ENCODE data around the gene SUMO3.

Gene SUMO3

GRCh38 chr21:44853601-44854390 lies 35.9 kb upstream of the SUMO3 start:
- no peak for DNase-seq (ENCODE audit: low spot score)
- TF ChIP-seq CTCF (IDR thresholded peaks at IDR 0.05; ENCODE audit: borderline replicate concordance, control extremely low read depth, extremely low read depth, insufficient read depth, missing control alignments) = no peak
- in situ Hi-C loops (cut with MboI; ENCODE audit: low sequenced_read_pairs, unreplicated experiment) = no loop called here

GRCh38 chr21:44850905-44851657 lies 33.2 kb upstream of the SUMO3 start:
- no peak for DNase-seq (ENCODE audit: low spot score)
- TF ChIP-seq CTCF (IDR thresholded peaks at IDR 0.05; ENCODE audit: borderline replicate concordance, control extremely low read depth, extremely low read depth, insufficient read depth, missing control alignments) = no peak
- in situ Hi-C loops (cut with MboI; ENCODE audit: low sequenced_read_pairs, unreplicated experiment) = no loop called here

- no peak for DNase-seq (ENCODE audit: low spot score)
- no peak for TF ChIP-seq CTCF (IDR thresholded peaks at IDR 0.05; ENCODE audit: borderline replicate concordance, control extremely low read depth, extremely low read depth, insufficient read depth, missing control alignments)
- in situ Hi-C loops (cut with MboI; ENCODE audit: low sequenced_read_pairs, unreplicated experiment) = no loop called here
Observed at GRCh38 chr21:44850208-44850800, 32.4 kb upstream of the SUMO3 start.

GRCh38 chr21:44849616-44850130 lies 31.8 kb upstream of the SUMO3 start:
- TF ChIP-seq CTCF (IDR thresholded peaks at IDR 0.05; ENCODE audit: borderline replicate concordance, control extremely low read depth, extremely low read depth, insufficient read depth, missing control alignments) = no peak
- DNase-seq (ENCODE audit: low spot score) = no peak
- in situ Hi-C loops (cut with MboI; ENCODE audit: low sequenced_read_pairs, unreplicated experiment) = no loop called here

- no peak for TF ChIP-seq CTCF (IDR thresholded peaks at IDR 0.05; ENCODE audit: borderline replicate concordance, control extremely low read depth, extremely low read depth, insufficient read depth, missing control alignments)
- in situ Hi-C loops (cut with MboI; ENCODE audit: low sequenced_read_pairs, unreplicated experiment) = no loop called here
- no peak for DNase-seq (ENCODE audit: low spot score)
Observed at GRCh38 chr21:44848821-44849521, 31.1 kb upstream of the SUMO3 start.
